Glutamatergic neuron (in vitro differentiated cells): ENCODE results near the gene TNS3. TPM values are rescaled to one million over a fixed set of nuclear protein-coding genes. Genes with fewer than 3 reads are reported as not detected.

Experiments used
- DNase-seq: peaks from one replicate; pipeline ENCODE4 v3.0.0; 2022
- H3K27ac Mint-ChIP-seq: one replicate; pipeline ENCODE4 v1.8.0; 2020; ENCODE audit warnings: mild to moderate bottlenecking, mixed read lengths, inconsistent platforms; ENCODE audit not compliant: unreplicated experiment
- H3K27me3 Mint-ChIP-seq: one replicate; pipeline ENCODE4 v1.8.0; 2020; ENCODE audit warnings: mild to moderate bottlenecking, moderate library complexity, mixed read lengths, inconsistent platforms; ENCODE audit not compliant: unreplicated experiment
- H3K36me3 Mint-ChIP-seq: one replicate; pipeline ENCODE4 v1.8.0; 2020; ENCODE audit warnings: mild to moderate bottlenecking, mixed read lengths, inconsistent platforms; ENCODE audit not compliant: unreplicated experiment
- H3K4me1 Mint-ChIP-seq: one replicate; pipeline ENCODE4 v1.8.0; 2020; ENCODE audit warnings: mild to moderate bottlenecking, low read depth, mixed read lengths, inconsistent platforms; ENCODE audit not compliant: unreplicated experiment
- H3K4me3 Mint-ChIP-seq: one replicate; pipeline ENCODE4 v1.8.0; 2020; ENCODE audit warnings: mild to moderate bottlenecking, mixed read lengths, inconsistent platforms; ENCODE audit not compliant: unreplicated experiment
- H3K9me3 Mint-ChIP-seq: one replicate; pipeline ENCODE4 v1.8.0; 2020; ENCODE audit warnings: mild to moderate bottlenecking, moderate library complexity, mixed read lengths, inconsistent platforms; ENCODE audit not compliant: unreplicated experiment
- CTCF ChIP-seq: fragments of 200-600 bp; sonication (generic); IDR thresholded peaks from one replicate; pipeline ENCODE4 v1.5.0; 2021; ENCODE audit not compliant: partially characterized antibody, unreplicated experiment
- total RNA-seq: library from RNA; stranded (reverse); fragmentation: NEBNext Ultra II Directional; extraction: Animal tissue kit (Norgen Biotek cat#: 25700); gene quantifications from one replicate; pipeline ENCODE4 v1.2.1, GENCODE V29; 2021; ENCODE audit not compliant: unreplicated experiment

The TNS3 gene
- total RNA-seq, 1 donor from 2014 or later: 3.8 TPM

- no peak for TF ChIP-seq CTCF
- H3K27ac Mint-ChIP-seq: no peak overlapping the region
- H3K4me1 Mint-ChIP-seq: no peaks in the 10 kb centered on the region
- DNase-seq: no peak
- peaks cover 19% of the 10 kb centered on the region for H3K36me3 Mint-ChIP-seq
- peaks cover 7% of the 10 kb centered on the region for H3K9me3 Mint-ChIP-seq
- H3K4me3 Mint-ChIP-seq: no peak overlapping the region
- peaks cover 3% of the 10 kb centered on the region for H3K27me3 Mint-ChIP-seq
These were observed 161.7 kb downstream of the TNS3 start for GRCh38 chr7:47420122-47420780.

- H3K27me3 Mint-ChIP-seq: peaks cover 3% of the 10 kb centered on the region
- TF ChIP-seq CTCF: no peak
- peaks cover 7% of the 10 kb centered on the region for H3K9me3 Mint-ChIP-seq
- no peaks in the 10 kb centered on the region for H3K4me1 Mint-ChIP-seq
- peaks cover 19% of the 10 kb centered on the region for H3K36me3 Mint-ChIP-seq
- H3K4me3 Mint-ChIP-seq: no peak overlapping the region
- no peak for DNase-seq
- no peak overlapping the region for H3K27ac Mint-ChIP-seq
These were observed 162.4 kb downstream of the TNS3 start for GRCh38 chr7:47419471-47419870.

GRCh38 chr7:47418601-47419309 is 163.2 kb downstream of the TNS3 start:
- TF ChIP-seq CTCF: no peak
- no peak overlapping the region for H3K4me3 Mint-ChIP-seq
- peaks cover 7% of the 10 kb centered on the region for H3K9me3 Mint-ChIP-seq
- peaks cover 3% of the 10 kb centered on the region for H3K27me3 Mint-ChIP-seq
- peaks cover 19% of the 10 kb centered on the region for H3K36me3 Mint-ChIP-seq
- no peak for DNase-seq
- H3K4me1 Mint-ChIP-seq: no peaks in the 10 kb centered on the region
- no peak overlapping the region for H3K27ac Mint-ChIP-seq

GRCh38 chr7:47416492-47417480 is 165.1 kb downstream of the TNS3 start:
- H3K27ac Mint-ChIP-seq: no peak overlapping the region
- peaks cover 8% of the 10 kb centered on the region for H3K9me3 Mint-ChIP-seq
- H3K27me3 Mint-ChIP-seq: peaks cover 3% of the 10 kb centered on the region
- peaks cover 15% of the 10 kb centered on the region for H3K36me3 Mint-ChIP-seq
- no peak for DNase-seq
- no peak overlapping the region for H3K4me3 Mint-ChIP-seq
- no peak for TF ChIP-seq CTCF
- H3K4me1 Mint-ChIP-seq: no peaks in the 10 kb centered on the region
